Measurements from ENCODE around the gene CNPY3.

- TF ChIP-seq TCF12 (IDR thresholded peaks at IDR 0.05; ENCODE audit: low read depth, low read length) (peak; percentile 32; the same call in 1 of the 2 replicates), EZH2 (IDR thresholded peaks at IDR 0.05; ENCODE audit: borderline replicate concordance, control insufficient read depth, low read depth, low read length) (no peak), IRF3 (IDR thresholded peaks at IDR 0.05) (peak; percentile 75; the same call in 1 of the 2 replicates), IKZF1 (conservative IDR thresholded peaks at IDR 0.05) (peak; percentile 35), CTCF (IDR thresholded peaks at IDR 0.05 in 2 of 3, conservative IDR thresholded peaks at IDR 0.05 in 1 of 3; ENCODE audit: control insufficient read depth in 2 of 3, extremely low read depth in 1 of 3, insufficient read depth in 1 of 3, low read depth in 3 of 3, low read length in 3 of 3) (no peak), EGR1 (IDR thresholded peaks at IDR 0.05; ENCODE audit: borderline replicate concordance in 1 of 2, low read depth in 2 of 2, low read length in 2 of 2) (peak in 1 of 2 experiments; percentile 86; a peak in 2 of 3 replicates), MAX (IDR thresholded peaks at IDR 0.05; ENCODE audit: low read depth, low read length) (no peak), BHLHE40 (IDR thresholded peaks at IDR 0.05; ENCODE audit: borderline replicate concordance in 1 of 2, low read depth in 2 of 2, low read length in 1 of 2) (peak; percentile 55 to 57; a peak in 3 of 4 replicates), ESRRA (IDR thresholded peaks at IDR 0.05; ENCODE audit: low read length) (no peak), POLR2AphosphoS5 (IDR thresholded peaks at IDR 0.05; ENCODE audit: low read length) (peak; percentile 96)
- TF ChIP-seq, protein P1, sequence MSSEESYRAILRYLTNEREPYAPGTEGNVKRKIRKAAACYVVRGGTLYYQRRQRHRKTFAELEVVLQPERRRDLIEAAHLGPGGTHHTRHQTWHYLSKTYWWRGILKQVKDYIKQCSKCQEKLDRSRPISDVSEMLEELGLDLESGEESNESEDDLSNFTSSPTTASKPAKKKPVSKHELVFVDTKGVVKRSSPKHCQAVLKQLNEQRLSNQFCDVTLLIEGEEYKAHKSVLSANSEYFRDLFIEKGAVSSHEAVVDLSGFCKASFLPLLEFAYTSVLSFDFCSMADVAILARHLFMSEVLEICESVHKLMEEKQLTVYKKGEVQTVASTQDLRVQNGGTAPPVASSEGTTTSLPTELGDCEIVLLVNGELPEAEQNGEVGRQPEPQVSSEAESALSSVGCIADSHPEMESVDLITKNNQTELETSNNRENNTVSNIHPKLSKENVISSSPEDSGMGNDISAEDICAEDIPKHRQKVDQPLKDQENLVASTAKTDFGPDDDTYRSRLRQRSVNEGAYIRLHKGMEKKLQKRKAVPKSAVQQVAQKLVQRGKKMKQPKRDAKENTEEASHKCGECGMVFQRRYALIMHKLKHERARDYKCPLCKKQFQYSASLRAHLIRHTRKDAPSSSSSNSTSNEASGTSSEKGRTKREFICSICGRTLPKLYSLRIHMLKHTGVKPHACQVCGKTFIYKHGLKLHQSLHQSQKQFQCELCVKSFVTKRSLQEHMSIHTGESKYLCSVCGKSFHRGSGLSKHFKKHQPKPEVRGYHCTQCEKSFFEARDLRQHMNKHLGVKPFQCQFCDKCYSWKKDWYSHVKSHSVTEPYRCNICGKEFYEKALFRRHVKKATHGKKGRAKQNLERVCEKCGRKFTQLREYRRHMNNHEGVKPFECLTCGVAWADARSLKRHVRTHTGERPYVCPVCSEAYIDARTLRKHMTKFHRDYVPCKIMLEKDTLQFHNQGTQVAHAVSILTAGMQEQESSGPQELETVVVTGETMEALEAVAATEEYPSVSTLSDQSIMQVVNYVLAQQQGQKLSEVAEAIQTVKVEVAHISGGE (CRISPR knock-in tag; IDR thresholded peaks at IDR 0.05) = no peak
Measured at GRCh38 chr6:42984001-42984923, 55.0 kb downstream of the CNPY3 start, which contains the start of gene PPP2R5D.

All from GM12878 (cell line).